Fibroblast of mammary gland (primary cell): ENCODE data around the gene ADRM1.

Experiments used
- DNase-seq: peaks from one replicate; pipeline ENCODE4 v3.0.0-alpha.2; 2010; ENCODE audit warnings: low read depth
- H3K4me3 ChIP-seq: 2 replicates; pipeline ENCODE4 v1.5.1; 2011; ENCODE audit warnings: low read depth, mild to moderate bottlenecking, low read length, moderate library complexity; ENCODE audit not compliant: control insufficient read depth
- CTCF ChIP-seq: conservative IDR thresholded peaks from 2 replicates; pipeline ENCODE4 v1.5.1; 2011; ENCODE audit warnings: low read depth, low read length, inconsistent platforms; ENCODE audit not compliant: control insufficient read depth, insufficient read depth

Gene ADRM1

GRCh38 chr20:62331347-62331746, 28.6 kb downstream of the ADRM1 start:
- H3K4me3 ChIP-seq, result no peak overlapping the region
- no peak for DNase-seq
- no peak for TF ChIP-seq CTCF

GRCh38 chr20:62332421-62332820, 29.6 kb downstream of the ADRM1 start:
- no peak for DNase-seq
- no peak overlapping the region for H3K4me3 ChIP-seq
- TF ChIP-seq CTCF, result no peak

- H3K4me3 ChIP-seq, result no peak overlapping the region
- DNase-seq, result no peak
- TF ChIP-seq CTCF, result no peak
Measured at GRCh38 chr20:62332989-62333819, 30.4 kb downstream of the ADRM1 start.

- no peak for TF ChIP-seq CTCF
- H3K4me3 ChIP-seq, result no peak overlapping the region
- DNase-seq, result no peak
Measured at GRCh38 chr20:62333820-62334595, 31.2 kb downstream of the ADRM1 start.

- no peak for TF ChIP-seq CTCF
Measured at GRCh38 chr20:62334881-62335280, 32.1 kb downstream of the ADRM1 start.

GRCh38 chr20:62335532-62335931, 32.7 kb downstream of the ADRM1 start:
- DNase-seq, result no peak
- H3K4me3 ChIP-seq, result no peak overlapping the region
- TF ChIP-seq CTCF, result no peak

More at GRCh38 chr20:62334881-62335280, 32.1 kb downstream of the ADRM1 start:
- DNase-seq, result no peak
- H3K4me3 ChIP-seq, result no peak overlapping the region
